SK-N-SH (cell line): ENCODE data around the gene PCDHGA2. TPM values are rescaled to one million over a fixed set of nuclear protein-coding genes. Genes with fewer than 3 reads are reported as not detected.

Experiments used
- CTCF ChIA-PET: fragments of 300-600, 350-600 bp; formaldehyde crosslinking; extraction: SDS; loops from one replicate; lab custom pipeline; 2021; lab: Yijun Ruan, JAX
- POLR2A ChIA-PET: fragments of 350-600 bp; sonication (Branson Sonifier 250); formaldehyde crosslinking; extraction: SDS; loops from one replicate; lab custom pipeline; 2020; ENCODE audit warnings: antibody characterized with exemption, inconsistent platforms; lab: Yijun Ruan, JAX
- DNase-seq: peaks from one replicate; pipeline ENCODE4 v3.0.0; 2012
- H2AFZ ChIP-seq: fragments of 200-600 bp; sonication (generic); 2 replicates; pipeline ENCODE4 v1.8.1; 2016; ENCODE audit warnings: antibody characterized with exemption, mild to moderate bottlenecking, low read depth
- H3F3A ChIP-seq: fragments of 200-600 bp; sonication (generic); replicated peaks from 2 replicates; pipeline ENCODE3; 2016; ENCODE audit warnings: antibody characterized with exemption, mild to moderate bottlenecking; ENCODE audit not compliant: insufficient read depth
- H3K27ac ChIP-seq, 2 experiments: fragments of 200-500 bp in 1 of 2; fragments of 200-600 bp in 1 of 2; sonication (Bioruptor generic) in 1 of 2; sonication (generic), shearing (Covaris generic) in 1 of 2; 2 replicates each; pipeline versions ENCODE4 v1.5.1 to v1.6.1; 2014 to 2016; ENCODE audit warnings: low read depth in 2 of 2, inconsistent platforms in 1 of 2, low read length in 1 of 2, mild to moderate bottlenecking in 1 of 2, mixed read lengths in 1 of 2
- H3K27me3 ChIP-seq: fragments of 200-600 bp; sonication (generic), shearing (Covaris generic); 2 replicates; pipeline ENCODE4 v1.6.1; 2016; ENCODE audit warnings: mixed run types; ENCODE audit not compliant: insufficient read depth
- H3K36me3 ChIP-seq, 2 experiments: fragments of 200-500 bp in 1 of 2; fragments of 200-600 bp in 1 of 2; sonication (Bioruptor generic) in 1 of 2; sonication (generic) in 1 of 2; replicated peaks in 1 of 2; 2 replicates each; pipeline versions ENCODE3 to v1.5.1; 2014 to 2016; ENCODE audit warnings: low read length in 1 of 2, mild to moderate bottlenecking in 1 of 2; ENCODE audit not compliant: insufficient read depth in 2 of 2, control insufficient read depth in 1 of 2
- H3K4me1 ChIP-seq, 2 experiments: fragments of 200-500 bp in 1 of 2; fragments of 200-600 bp in 1 of 2; sonication (Bioruptor generic) in 1 of 2; sonication (generic), shearing (Covaris generic) in 1 of 2; 2 replicates each; pipeline versions ENCODE4 v1.5.1 to v1.6.1; 2014 to 2016; ENCODE audit warnings: low read depth in 1 of 2, low read length in 1 of 2, mixed run types in 1 of 2; ENCODE audit not compliant: insufficient read depth in 2 of 2, control insufficient read depth in 1 of 2
- H3K4me2 ChIP-seq: fragments of 200-600 bp; sonication (generic), shearing (Covaris generic); 2 replicates; pipeline ENCODE4 v1.6.1; 2017; ENCODE audit warnings: mixed run types
- H3K4me3 ChIP-seq, 2 experiments: fragments of 200-500 bp in 1 of 2; fragments of 200-600 bp in 1 of 2; sonication (Bioruptor generic) in 1 of 2; sonication (generic), shearing (Covaris generic) in 1 of 2; 2 replicates each; pipeline versions ENCODE4 v1.5.1 to v1.8.1; 2014 to 2016; ENCODE audit warnings: low read depth in 2 of 2, inconsistent platforms in 1 of 2, low read length in 1 of 2, mild to moderate bottlenecking in 1 of 2, mixed read lengths in 1 of 2, moderate library complexity in 1 of 2
- H3K79me2 ChIP-seq: fragments of 200-600 bp; sonication (generic); 2 replicates; pipeline ENCODE4 v1.8.1; 2017; ENCODE audit warnings: mild to moderate bottlenecking; ENCODE audit not compliant: insufficient read depth
- H3K9ac ChIP-seq: fragments of 200-600 bp; sonication (generic); 2 replicates; pipeline ENCODE4 v1.6.1; 2017; ENCODE audit warnings: mixed run types
- H3K9me2 ChIP-seq: fragments of 200-600 bp; sonication (generic); 2 replicates; pipeline ENCODE4 v1.6.1; 2017; ENCODE audit warnings: mixed run types
- H3K9me3 ChIP-seq: fragments of 200-600 bp; sonication (generic); 2 replicates; pipeline ENCODE4 v1.6.1; 2017; ENCODE audit warnings: mixed run types, mild to moderate bottlenecking, moderate library complexity
- H4K20me1 ChIP-seq: fragments of 200-600 bp; sonication (generic); 2 replicates; pipeline ENCODE4 v1.6.1; 2017; ENCODE audit warnings: mild to moderate bottlenecking, mixed run types; ENCODE audit not compliant: insufficient read depth
- EP300 ChIP-seq, 2 experiments: IDR thresholded peaks; 2 replicates each; pipeline versions ENCODE4 v1.4.0 to v1.6.1; 2012; ENCODE audit warnings: borderline replicate concordance in 1 of 2, low read depth in 1 of 2, low read length in 1 of 2
- FOXJ3 ChIP-seq: sonication (generic); formaldehyde crosslinking; IDR thresholded peaks from 2 replicates; pipeline ENCODE4 v1.5.1; 2020; ENCODE audit warnings: mild to moderate bottlenecking, missing genetic modification reagents
- GABPA ChIP-seq: IDR thresholded peaks from 2 replicates; pipeline ENCODE4 v1.4.0; 2012; ENCODE audit warnings: low read depth, mild to moderate bottlenecking
- IRF3 ChIP-seq: fragments of 150-350 bp; IDR thresholded peaks from 2 replicates; pipeline ENCODE4 v1.6.1; 2016; ENCODE audit warnings: mild to moderate bottlenecking, low read depth, low read length
- JUND ChIP-seq: IDR thresholded peaks from 2 replicates; pipeline ENCODE4 v1.4.0; 2012
- MAX ChIP-seq: IDR thresholded peaks from 2 replicates; pipeline ENCODE4 v1.4.0; 2012; ENCODE audit warnings: low read depth
- MEF2A ChIP-seq: IDR thresholded peaks from 2 replicates; pipeline ENCODE4 v1.4.0; 2012; ENCODE audit warnings: low read depth, borderline replicate concordance
- PBX3 ChIP-seq: IDR thresholded peaks from 2 replicates; pipeline ENCODE4; 2012
- RAD21 ChIP-seq: IDR thresholded peaks from 2 replicates; pipeline ENCODE4 v1.6.1; 2012; ENCODE audit warnings: mild to moderate bottlenecking, low read length
- RCOR1 ChIP-seq: fragments of 150-350 bp; IDR thresholded peaks from 2 replicates; pipeline ENCODE4 v1.6.1; 2017; ENCODE audit warnings: antibody characterized with exemption, low read length
- RFX5 ChIP-seq: IDR thresholded peaks from 2 replicates; pipeline ENCODE4 v1.6.1; 2012; ENCODE audit warnings: mild to moderate bottlenecking, improper control_type of control experiment, low read length
- SIN3A ChIP-seq: IDR thresholded peaks from 2 replicates; pipeline ENCODE4 v1.6.1; 2012; ENCODE audit warnings: low read depth, mild to moderate bottlenecking, low read length, moderate library complexity, borderline replicate concordance
- SMC3 ChIP-seq: IDR thresholded peaks from 2 replicates; pipeline ENCODE4 v1.6.1; 2012; ENCODE audit warnings: low read depth, low read length, improper control_type of control experiment
- TAF1 ChIP-seq: IDR thresholded peaks from 2 replicates; pipeline ENCODE4 v1.6.1; 2012; ENCODE audit warnings: low read depth, mild to moderate bottlenecking, low read length, moderate library complexity, borderline replicate concordance
- USF2 ChIP-seq: fragments of 150-350 bp; IDR thresholded peaks from 2 replicates; pipeline ENCODE4 v1.6.1; 2017; ENCODE audit warnings: antibody characterized with exemption, low read length, low read depth, borderline replicate concordance
- YY1 ChIP-seq: IDR thresholded peaks from 2 replicates; pipeline ENCODE4 v1.4.0; 2012; ENCODE audit warnings: low read depth, mild to moderate bottlenecking
- ZBTB33 ChIP-seq: IDR thresholded peaks from 2 replicates; pipeline ENCODE4 v1.4.0; 2012; ENCODE audit warnings: low read depth, borderline replicate concordance
- WGBS: methylation state at CpG from one replicate; pipeline ENCODE4 v1.1.6; 2017; ENCODE audit warnings: low lambda C conversion rate; 5-methylcytosine and 5-hydroxymethylcytosine counted together
- polyA plus RNA-seq, 3 experiments: library from polyadenylated mRNA; depleted of rRNA; stranded (reverse); fragments of >200 nt; gene quantifications; 2 replicates each; pipeline ENCODE4 v1.2.3, GENCODE V29; 2012

The PCDHGA2 gene
- polyA plus RNA-seq, 1 of the 3 experiments (the other 2 are of a cell fraction) = 1.4 TPM

GRCh38 chr5:141298376-141298775, 40.2 kb upstream of the PCDHGA2 start:
- DNase-seq = no peak
- Histone ChIP-seq H3K4me2 (no peak overlapping the region), H3K4me3 (no peak overlapping the region), H3K9ac (no peak overlapping the region), H3K27me3 (no peaks in the 10 kb centered on the region), H3F3A (no peaks in the 10 kb centered on the region), H4K20me1 (no peaks in the 10 kb centered on the region), H3K79me2 (peaks cover 10% of the 10 kb centered on the region; the same call in 1 of the 2 replicates), H3K9me3 (no peaks in the 10 kb centered on the region; the same call in 1 of the 2 replicates), H3K27ac (no peak overlapping the region), H3K4me1 (no peaks in the 10 kb centered on the region), H3K36me3 (peaks cover 0 to 4% of the 10 kb centered on the region in 2 experiments), H2AFZ (no peak overlapping the region), H3K9me2 (no peaks in the 10 kb centered on the region)
- TF ChIP-seq USF2 (no peak), RFX5 (no peak), SIN3A (no peak), MAX (no peak), GABPA (no peak), PBX3 (no peak), MEF2A (no peak)
- ChIA-PET POLR2A (no interaction called here), CTCF (interaction anchor here (1.2 to 1.5 kb wide), 2 partner anchors 22 to 26 kb away, joined by 3 read pairs; partner anchors contain the start of gene TAF7)
- 26% methylated on average over 4 of the region's 4 CpGs for WGBS

GRCh38 chr5:141303756-141304155, 34.8 kb upstream of the PCDHGA2 start, which contains the start of gene SLC25A2:
TSS of gene SLC25A2 (minus strand) at chr5:141304049. CDS start at chr5:141303865, 184 bp downstream.
- no peaks in the 10 kb centered on the region for H3F3A ChIP-seq
- no peak for TF ChIP-seq SMC3
- TF ChIP-seq ZBTB33 = no peak
- no peak for TF ChIP-seq RAD21
- TF ChIP-seq MAX = no peak
- no peak for TF ChIP-seq IRF3
- TF ChIP-seq YY1 = no peak
- no peak for TF ChIP-seq TAF1
- no peak for TF ChIP-seq FOXJ3 (CRISPR knock-in tag)
- no peak for TF ChIP-seq JUND
- no peak for TF ChIP-seq RCOR1
- TF ChIP-seq EP300 (IDR thresholded peaks at IDR 0.05; ENCODE audit: borderline replicate concordance in 1 of 2, low read depth in 1 of 2, low read length in 1 of 2) = no peak
- no peaks in the 10 kb centered on the region for H3K27me3 ChIP-seq
- no peak within 1 kb of the TSS for H3K9ac ChIP-seq
- CTCF ChIA-PET = no interaction called here
- H3K9me3 ChIP-seq = no peaks in the 10 kb centered on the region; the same call in 1 of the 2 replicates
- no peak within 1 kb of the TSS for H3K27ac ChIP-seq
- H3K4me3 ChIP-seq = no peak within 1 kb of the TSS; a peak in 1 of 4 replicates
- H2AFZ ChIP-seq = no peak within 1 kb of the TSS
- H3K79me2 ChIP-seq = peaks cover 28% of the 10 kb centered on the region; the same call in 1 of the 2 replicates
- peaks cover 0 to 4% of the 10 kb centered on the region in 2 experiments for H3K36me3 ChIP-seq
- WGBS = 92% methylated on average over 29 of the region's 36 CpGs
- H3K4me2 ChIP-seq = no peak within 1 kb of the TSS
- POLR2A ChIA-PET = no interaction called here
- H3K9me2 ChIP-seq = no peaks in the 10 kb centered on the region
- no peak for DNase-seq
- no peaks in the 10 kb centered on the region for H4K20me1 ChIP-seq
- H3K4me1 ChIP-seq = no peaks in the 10 kb centered on the region
